Measurements from ENCODE around the gene SSTR1. TPM values are rescaled to one million over a fixed set of nuclear protein-coding genes. Genes with fewer than 3 reads are reported as not detected.

The SSTR1 gene
- total RNA-seq, 1 donor from 2014 or later = 1.1 TPM

GRCh38 chr14:38202444-38203191 is 5.1 kb upstream of the SSTR1 start:
- no peak for DNase-seq (ENCODE audit: low read depth, low spot score)

GRCh38 chr14:38203929-38204718 is 3.6 kb upstream of the SSTR1 start:
- no peak for DNase-seq (ENCODE audit: low read depth, low spot score)

- DNase-seq (ENCODE audit: low read depth, low spot score) = no peak
These were observed 3.0 kb upstream of the SSTR1 start for GRCh38 chr14:38204719-38205115.

- DNase-seq (ENCODE audit: low read depth, low spot score) = no peak
These were observed 2.4 kb upstream of the SSTR1 start for GRCh38 chr14:38205119-38205813.

GRCh38 chr14:38205949-38206665 is 1.6 kb upstream of the SSTR1 start:
- DNase-seq (ENCODE audit: low read depth, low spot score) = no peak

- no peak for DNase-seq (ENCODE audit: low read depth, low spot score)
These were observed 871 bp upstream of the SSTR1 start for GRCh38 chr14:38206689-38207376.

GRCh38 chr14:38207377-38207735 is 348 bp upstream of the SSTR1 start:
- DNase-seq (ENCODE audit: low read depth, low spot score) = no peak

GRCh38 chr14:38208618-38209562 is 1.2 kb downstream of the SSTR1 start:
- DNase-seq (ENCODE audit: low read depth, low spot score) = no peak

- DNase-seq (ENCODE audit: low read depth, low spot score) = peak; percentile 8
These were observed 2.2 kb downstream of the SSTR1 start for GRCh38 chr14:38209572-38210557.

GRCh38 chr14:38210587-38211216 is 3.0 kb downstream of the SSTR1 start:
- peak; percentile 19 for DNase-seq (ENCODE audit: low read depth, low spot score)

- DNase-seq (ENCODE audit: low read depth, low spot score) = no peak
These were observed 3.6 kb downstream of the SSTR1 start for GRCh38 chr14:38211255-38211735.

GRCh38 chr14:38212111-38212510 is 4.4 kb downstream of the SSTR1 start:
- no peak for DNase-seq (ENCODE audit: low read depth, low spot score)

- no peak for DNase-seq (ENCODE audit: low read depth, low spot score)
These were observed 5.3 kb downstream of the SSTR1 start for GRCh38 chr14:38213001-38213400.

- DNase-seq (ENCODE audit: low read depth, low spot score) = no peak
These were observed 9.8 kb downstream of the SSTR1 start for GRCh38 chr14:38217553-38217952.

- DNase-seq (ENCODE audit: low read depth, low spot score) = no peak
These were observed 13.4 kb downstream of the SSTR1 start for GRCh38 chr14:38221077-38221476.

- no peak for DNase-seq (ENCODE audit: low read depth, low spot score)
These were observed 16.6 kb downstream of the SSTR1 start for GRCh38 chr14:38224338-38224737.

GRCh38 chr14:38225946-38226345 is 18.2 kb downstream of the SSTR1 start:
- no peak for DNase-seq (ENCODE audit: low read depth, low spot score)

GRCh38 chr14:38226366-38226765 is 18.7 kb downstream of the SSTR1 start:
- DNase-seq (ENCODE audit: low read depth, low spot score) = no peak

Data from pulmonary artery endothelial cell (primary cell).